Heart left ventricle (tissue), 16 donors: ENCODE results near the gene VPS13C. TPM values are rescaled to one million over a fixed set of nuclear protein-coding genes. Genes with fewer than 3 reads are reported as not detected.

Experiments
- ATAC-seq, 4 donors: fragments of 200-7000 bp; cut with Tn5 transposase; one replicate each; pipeline ENCODE4 v1.9.1; 2020 to 2022; ENCODE audit warnings: moderate library complexity in 4 of 4, mild to moderate bottlenecking in 3 of 4, moderate number of reproducible peaks in 1 of 4
- DNase-seq, 5 donors: peaks; one replicate each; pipeline ENCODE4 v3.0.0-alpha.2; 2020
- H3K27ac ChIP-seq, 12 donors: fragments of 200-600 bp; sonication (generic) in 4 of 12; one replicate each; pipeline versions ENCODE4 v1.5.0 to v1.8.0; 2016 to 2022; ENCODE audit warnings: mild to moderate bottlenecking in 2 of 12
- H3K27me3 ChIP-seq, 9 donors: fragments of 200-600 bp; sonication (generic) in 2 of 9; one replicate each; pipeline versions ENCODE4 v1.5.1 to v1.8.0; 2016 to 2022; ENCODE audit warnings: mild to moderate bottlenecking in 3 of 9
- H3K36me3 ChIP-seq, 9 donors: fragments of 200-600 bp; sonication (generic) in 2 of 9; one replicate each; pipeline versions ENCODE4 v1.5.0 to v1.8.0; 2018 to 2022; ENCODE audit warnings: mild to moderate bottlenecking in 2 of 9
- H3K4me1 ChIP-seq, 12 donors: fragments of 200-600 bp; sonication (generic) in 4 of 12; one replicate each; pipeline versions ENCODE4 v1.5.0 to v1.8.0; 2016 to 2022; ENCODE audit warnings: mild to moderate bottlenecking in 3 of 12
- H3K4me3 ChIP-seq, 12 donors: fragments of 200-600 bp; sonication (generic) in 4 of 12; one replicate each; pipeline versions ENCODE4 v1.5.0 to v1.8.0; 2017 to 2022; ENCODE audit warnings: mild to moderate bottlenecking in 9 of 12, moderate library complexity in 4 of 12
- H3K9me3 ChIP-seq, 12 donors: fragments of 200-600 bp; sonication (generic) in 4 of 12; one replicate each; pipeline versions ENCODE4 v1.5.0 to v1.8.0; 2016 to 2022; ENCODE audit warnings: mild to moderate bottlenecking in 1 of 12
- CTCF ChIP-seq, 12 donors: fragments of 200-600 bp; sonication (generic) in 4 of 12; IDR thresholded peaks; one replicate each; pipeline versions ENCODE4 v1.5.0 to v1.8.0; 2018 to 2022; ENCODE audit warnings: antibody characterized with exemption in 12 of 12, mild to moderate bottlenecking in 5 of 12
- POLR2A ChIP-seq, 2 donors: fragments of 450-650 bp; IDR thresholded peaks; one replicate each; pipeline ENCODE4 v1.6.1; 2017; ENCODE audit warnings: antibody characterized with exemption in 2 of 2, mild to moderate bottlenecking in 2 of 2, moderate library complexity in 2 of 2
- WGBS, 4 donors: extraction: QIAGEN DNeasy Blood & Tissue Kit in 2 of 4; methylation state at CpG; one replicate each; pipeline versions ENCODE4 v1.1.5 to v1.1.7; 2013 to 2018; 5-methylcytosine and 5-hydroxymethylcytosine counted together
- intact Hi-C, 10 donors: fragments of 100-400 bp; cut with DNase I; formaldehyde crosslinking; loops; one replicate each; pipeline versions ENCODE4 v1.11.1 to v1.14.2; 2022
- polyA plus RNA-seq, 2 donors: library from polyadenylated mRNA; stranded (reverse); fragments of 200-250 nt; gene quantifications; one replicate each; pipeline ENCODE4 v1.2.3, GENCODE V29; 2013
- total RNA-seq, 9 donors: library from RNA; depleted of rRNA in 2 of 9; stranded (reverse); fragments of >200 nt in 2 of 9; fragmentation: NEBNext Ultra II Directional in 3 of 9; extraction: Animal tissue kit (Norgen Biotek cat#: 25700) in 3 of 9; gene quantifications; one replicate each; pipeline versions ENCODE4 v1.1.0 to v1.2.4, GENCODE V29; 2016 to 2023
- donor health status: ischemic (EF 13 %, LVEDD 7.1; RV severe dilation, severe dysfunction).
- donor health status: healthy with polysubstance abuse.
- donor health status: DM: no; HTN: yes; CAD: no.
- donor health status: DM: no; HTN: no; CAD: no.
- donor health status: ischemic (EF 25% LVEDD 6.9; RV normal size, moderate dysfunction).
- donor health status: ischemic (EF 25% LVEDD 5.7; RV mildly dilated, moderate dysfunction).
- donor health status: healthy.
- donor health status: DM: yes; HTN: yes; CAD: no.
- donor health status: ischemic (EF 35%, LVEDD 5.7; RV mildly dilated, moderate dysfunction).
- donor health status: nonischemic (EF 11% LVEDD 7.7; RV severe dilation, severe dysfunction).
- donor health status: DM: yes; HTN: yes; CAD: no.
- donor health status: PGD.
- donor health status: ischemic (EF 29% LVEDD 5.4; RV normal size, mild dysfunction).
- donor health status: nonischemic (EF 23%, LVEDD 6.1; RV moderate dilation, normal function).

VPS13C gene
- total and polyA plus RNA-seq, 11 donors, result 9.8 to 70.1 (median 36.5) TPM

GRCh38 chr15:61828008-61828407 is 232.2 kb downstream of the VPS13C start:
- TF ChIP-seq POLR2A (IDR thresholded peaks at IDR 0.05), result no peak
- TF ChIP-seq CTCF (IDR thresholded peaks at IDR 0.05), result no peak
- ATAC-seq (no peak), DNase-seq (no peak)
- intact Hi-C loops, result no loop called here
- 88 to 89% (median 88%) methylated on average over 13 of the region's 13 CpGs for WGBS, 4 donors
- no peaks in the 10 kb centered on the region for H3K36me3 ChIP-seq
- no peak overlapping the region for H3K27ac ChIP-seq
- no peaks in the 10 kb centered on the region for H3K9me3 ChIP-seq
- H3K27me3 ChIP-seq, result peaks cover 0 to 3% (median 0%) of the 10 kb centered on the region in 9 donors
- no peaks in the 10 kb centered on the region for H3K4me1 ChIP-seq
- no peak overlapping the region for H3K4me3 ChIP-seq

GRCh38 chr15:61827131-61827530 is 233.1 kb downstream of the VPS13C start:
- Histone ChIP-seq H3K27ac (no peak overlapping the region), H3K36me3 (no peaks in the 10 kb centered on the region), H3K9me3 (no peaks in the 10 kb centered on the region), H3K27me3 (peaks cover 0 to 3% (median 0%) of the 10 kb centered on the region in 9 donors), H3K4me3 (no peak overlapping the region), H3K4me1 (no peaks in the 10 kb centered on the region)
- TF ChIP-seq CTCF (IDR thresholded peaks at IDR 0.05) (no peak), POLR2A (IDR thresholded peaks at IDR 0.05) (no peak)
- 80 to 100% (median 95%) methylated on average over 1 of the region's 1 CpG for WGBS, 4 donors
- DNase-seq, result no peak
- intact Hi-C loops, result no loop called here
- ATAC-seq, result no peak

GRCh38 chr15:61824291-61824690 is 236.0 kb downstream of the VPS13C start:
- no peak for ATAC-seq
- Histone ChIP-seq H3K4me1 (no peaks in the 10 kb centered on the region), H3K27me3 (peaks cover 0 to 12% (median 0%) of the 10 kb centered on the region in 9 donors), H3K36me3 (no peaks in the 10 kb centered on the region), H3K27ac (no peak overlapping the region), H3K4me3 (no peak overlapping the region), H3K9me3 (no peaks in the 10 kb centered on the region)
- WGBS, 4 donors, result 0 to 45% (median 16%) methylated on average over 1 of the region's 1 CpG
- intact Hi-C loops, result no loop called here
- TF ChIP-seq POLR2A (IDR thresholded peaks at IDR 0.05), result no peak
- DNase-seq, result no peak

GRCh38 chr15:61822511-61822910 is 237.7 kb downstream of the VPS13C start:
- Histone ChIP-seq H3K27me3 (peaks cover 0 to 12% (median 0%) of the 10 kb centered on the region in 9 donors), H3K4me3 (no peak overlapping the region), H3K4me1 (no peaks in the 10 kb centered on the region), H3K27ac (no peak overlapping the region), H3K9me3 (no peaks in the 10 kb centered on the region), H3K36me3 (no peaks in the 10 kb centered on the region)
- TF ChIP-seq CTCF (IDR thresholded peaks at IDR 0.05) (no peak), POLR2A (IDR thresholded peaks at IDR 0.05) (no peak)
- WGBS, 4 donors, result 74 to 86% (median 81%) methylated on average over 3 of the region's 3 CpGs
- intact Hi-C loops, result no loop called here
- DNase-seq (no peak), ATAC-seq (no peak)

GRCh38 chr15:61820951-61821350 is 239.3 kb downstream of the VPS13C start:
- TF ChIP-seq POLR2A (IDR thresholded peaks at IDR 0.05), result no peak
- no peak for TF ChIP-seq CTCF (IDR thresholded peaks at IDR 0.05)
- no peaks in the 10 kb centered on the region for H3K9me3 ChIP-seq
- DNase-seq (no peak), ATAC-seq (no peak)
- H3K36me3 ChIP-seq, result no peaks in the 10 kb centered on the region
- no peak overlapping the region for H3K4me3 ChIP-seq
- peaks cover 0 to 22% (median 0%) of the 10 kb centered on the region in 9 donors for H3K27me3 ChIP-seq
- H3K4me1 ChIP-seq, result no peaks in the 10 kb centered on the region
- intact Hi-C loops, result no loop called here
- 81 to 89% (median 85%) methylated on average over 4 of the region's 4 CpGs for WGBS, 4 donors
- H3K27ac ChIP-seq, result no peak overlapping the region
